Endothelial cell of umbilical vein (primary cell): ENCODE results near the gene MYH9. TPM values are rescaled to one million over a fixed set of nuclear protein-coding genes. Genes with fewer than 3 reads are reported as not detected.

Experiments used
- BruUV-seq: library from RNA; stranded (reverse); fragments of 400-500 nt; replicated peaks from 2 replicates; lab custom pipeline; 2021; lab: Mats Ljungman, UMichigan
- CTCF ChIA-PET: fragments of 300-600, 350-600 bp; sonication (Branson Sonifier 250); formaldehyde crosslinking; loops from one replicate; lab custom pipeline; 2021; ENCODE audit warnings: antibody characterized with exemption, inconsistent platforms; lab: Charles Lee
- POLR2A ChIA-PET: fragments of 300-600, 350-600 bp; sonication (Branson Sonifier 250); formaldehyde crosslinking; loops from one replicate; lab custom pipeline; 2021; ENCODE audit warnings: antibody characterized with exemption, inconsistent platforms; lab: Charles Lee
- DNase-seq: peaks from one replicate; pipeline ENCODE4 v3.0.0-alpha.2; 2011; ENCODE audit warnings: low read depth, low spot score
- FAIRE-seq: peaks from 2 replicates; lab custom pipeline; 2011; peaks lifted over from hg19 to GRCh38; lab: Jason Lieb, UNC
- H2AFZ ChIP-seq: 2 replicates; pipeline ENCODE4 v1.6.0; 2012; ENCODE audit warnings: low read depth, low read length, control low read depth, inconsistent platforms
- H3K27ac ChIP-seq: 2 replicates; pipeline ENCODE4 v1.5.1; 2011; ENCODE audit warnings: low read depth, mild to moderate bottlenecking, control low read depth, low read length, moderate library complexity; ENCODE audit not compliant: insufficient read depth
- H3K27me3 ChIP-seq, 2 experiments: 2 replicates each; pipeline versions ENCODE4 v1.6.0 to v1.6.1; 2011; ENCODE audit warnings: low read length in 2 of 2, mixed read lengths in 1 of 2; ENCODE audit not compliant: control insufficient read depth in 2 of 2, insufficient read depth in 2 of 2
- H3K36me3 ChIP-seq, 2 experiments: 2 replicates in 1 of 2; 3 replicates in 1 of 2; pipeline ENCODE4 v1.5.1; 2011; ENCODE audit warnings: low read length in 2 of 2, mild to moderate bottlenecking in 1 of 2, moderate library complexity in 1 of 2; ENCODE audit not compliant: control insufficient read depth in 2 of 2, insufficient read depth in 2 of 2; ENCODE audit errors: extremely low read depth in 1 of 2
- H3K4me1 ChIP-seq: 3 replicates; pipeline ENCODE4 v1.5.1; 2011; ENCODE audit warnings: mild to moderate bottlenecking, low read length; ENCODE audit not compliant: control insufficient read depth, insufficient read depth; ENCODE audit errors: extremely low read depth
- H3K4me2 ChIP-seq: 2 replicates; pipeline ENCODE4 v1.6.1; 2011; ENCODE audit warnings: low read length, control low read depth, mixed read lengths; ENCODE audit not compliant: insufficient read depth
- H3K4me3 ChIP-seq, 3 experiments: fragments of 200-600 bp in 1 of 3; sonication (generic), shearing (Covaris generic) in 1 of 3; replicated peaks in 1 of 3; 2 replicates each; pipeline ENCODE4 v1.5.1; 2011 to 2016; ENCODE audit warnings: control low read depth in 3 of 3, low read length in 3 of 3, mild to moderate bottlenecking in 2 of 3, inconsistent platforms in 1 of 3, low read depth in 1 of 3, moderate library complexity in 1 of 3; ENCODE audit not compliant: insufficient read depth in 1 of 3
- H3K79me2 ChIP-seq: 2 replicates; pipeline ENCODE4 v1.6.0; 2012; ENCODE audit warnings: low read length, inconsistent platforms; ENCODE audit not compliant: control insufficient read depth, insufficient read depth
- H3K9ac ChIP-seq: replicated peaks from 2 replicates; pipeline ENCODE3; 2011; ENCODE audit warnings: low read length, control low read depth; ENCODE audit not compliant: insufficient read depth; ENCODE audit errors: extremely low read depth
- H3K9me1 ChIP-seq: replicated peaks from 3 replicates; pipeline ENCODE4 v1.6.0; 2011; ENCODE audit warnings: mild to moderate bottlenecking, low read length; ENCODE audit not compliant: control insufficient read depth, insufficient read depth; ENCODE audit errors: extremely low read depth
- H3K9me3 ChIP-seq: replicated peaks from 2 replicates; pipeline ENCODE4 v1.5.1; 2012; ENCODE audit warnings: low read length, inconsistent platforms; ENCODE audit not compliant: control insufficient read depth, insufficient read depth
- H4K20me1 ChIP-seq: replicated peaks from 2 replicates; pipeline ENCODE3; 2011; ENCODE audit warnings: mild to moderate bottlenecking, low read length; ENCODE audit not compliant: control insufficient read depth, insufficient read depth; ENCODE audit errors: extremely low read depth
- EZH2 ChIP-seq: IDR thresholded peaks from 2 replicates; pipeline ENCODE4 v1.6.1; 2012; ENCODE audit warnings: borderline replicate concordance, low read depth, mild to moderate bottlenecking, moderate library complexity, low read length, inconsistent platforms; ENCODE audit not compliant: severe bottlenecking
- FOS ChIP-seq: IDR thresholded peaks from 2 replicates; pipeline ENCODE4 v1.6.1; 2011; ENCODE audit warnings: mild to moderate bottlenecking, low read length, moderate library complexity, borderline replicate concordance; ENCODE audit not compliant: insufficient read depth
- GATA2 ChIP-seq: IDR thresholded peaks from 2 replicates; pipeline ENCODE4 v1.7.0; 2011; ENCODE audit warnings: low read depth, mild to moderate bottlenecking, moderate library complexity, mixed read lengths, low read length; ENCODE audit not compliant: insufficient read length, insufficient read depth
- JUN ChIP-seq: IDR thresholded peaks from 2 replicates; pipeline ENCODE4 v1.6.1; 2011; ENCODE audit warnings: borderline replicate concordance, low read depth; ENCODE audit not compliant: insufficient read length, insufficient read depth
- MYC ChIP-seq: IDR thresholded peaks from one replicate; pipeline ENCODE4 v1.6.1; 2011; ENCODE audit warnings: mild to moderate bottlenecking, low read depth, low read length
- POLR2A ChIP-seq: IDR thresholded peaks from 2 replicates; pipeline ENCODE4 v1.6.1; 2012; ENCODE audit warnings: low read depth, mild to moderate bottlenecking, control low read depth, low read length
- POLR2AphosphoS5 ChIP-seq: IDR thresholded peaks from 2 replicates; pipeline ENCODE4 v1.6.1; 2012; ENCODE audit warnings: low read depth, mild to moderate bottlenecking, control low read depth, low read length, moderate library complexity; ENCODE audit not compliant: insufficient read depth
- dilution Hi-C: fragments of 300-500 bp; cut with MboI; formaldehyde crosslinking; loops from one replicate; pipeline ENCODE4 v1.15.0; 2019; ENCODE audit warnings: low sequenced_read_pairs; ENCODE audit not compliant: extremely low pct_ligation_motif_present
- intact Hi-C: fragments of 100-400 bp; cut with micrococcal nuclease; formaldehyde crosslinking; loops from one replicate; pipeline ENCODE4 v1.10.0; 2022
- polyA plus RNA-seq, 4 experiments: library from polyadenylated mRNA; depleted of rRNA in 3 of 4; stranded (reverse) in 3 of 4; unstranded in 1 of 4; fragments of >200 nt; gene quantifications; 2 replicates each; pipeline versions ENCODE4 v1.2.1 to v1.2.3, GENCODE V29; 2011 to 2012; ENCODE audit warnings: missing spikeins in 1 of 4
- total RNA-seq: library from RNA; stranded (reverse); gene quantifications from 2 replicates; pipeline ENCODE4 v1.2.3, GENCODE V29; 2021
- TF ChIP-seq, protein P1 (sequence below): IDR thresholded peaks from 2 replicates; pipeline ENCODE4 v1.6.1; 2011; ENCODE audit not compliant: insufficient read depth, insufficient read length
- TF ChIP-seq, protein P2 (sequence below), 2 donors: IDR thresholded peaks; 1 replicate in 1 of 2; 2 replicates in 1 of 2; pipeline ENCODE4 v1.5.1; 2011; ENCODE audit warnings: low read length in 2 of 2, mild to moderate bottlenecking in 2 of 2, moderate library complexity in 2 of 2, control low read depth in 1 of 2, inconsistent platforms in 1 of 2, low read depth in 1 of 2; ENCODE audit not compliant: insufficient read depth in 1 of 2; ENCODE audit errors: extremely low read depth in 1 of 2

The MYH9 gene
- total and polyA plus RNA-seq, 2 donors (not counting 3 experiments of a cell fraction or from before 2014, with no cell fraction given): 188 to 1,413 TPM

DNA sequence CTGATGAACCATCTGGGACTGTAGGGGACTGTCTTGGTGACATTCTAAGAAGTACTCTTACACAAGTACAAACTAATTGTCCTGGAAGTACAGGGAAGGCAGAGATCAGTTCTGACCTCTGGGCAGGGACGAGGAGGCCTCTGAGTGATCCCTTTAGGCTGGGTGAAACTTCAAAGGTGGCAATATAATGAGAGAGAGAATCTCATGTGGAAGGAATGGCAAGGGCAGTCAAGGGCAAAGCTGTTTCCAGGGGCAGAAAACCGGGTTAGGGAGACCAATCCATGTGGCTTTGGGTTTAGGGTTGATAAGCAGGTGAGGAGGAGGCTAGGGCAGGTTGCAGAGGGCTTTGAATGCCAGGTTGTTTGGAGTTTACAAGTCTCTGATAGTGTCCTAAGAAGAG, 21.3 kb upstream of the MYH9 start:
- no peaks in the 10 kb centered on the region for H3K36me3 ChIP-seq
- FAIRE-seq (no peak), DNase-seq (no peak)
- intact Hi-C loops (no loop called here), dilution Hi-C loops (no loop called here)
- CTCF ChIA-PET: no interaction called here
- H2AFZ ChIP-seq: no peak overlapping the region
- no peak overlapping the region for H3K4me3 ChIP-seq
- no peak overlapping the region for H3K27ac ChIP-seq
- H3K9ac ChIP-seq: no peak overlapping the region
- no peak overlapping the region for H3K4me2 ChIP-seq
- H3K9me3 ChIP-seq: no peaks in the 10 kb centered on the region
- no TSS peak for BruUV-seq
- H3K27me3 ChIP-seq: no peaks in the 10 kb centered on the region
- no peaks in the 10 kb centered on the region for H3K79me2 ChIP-seq
- H3K9me1 ChIP-seq: no peaks in the 10 kb centered on the region
- H3K4me1 ChIP-seq: no peaks in the 10 kb centered on the region
- POLR2A ChIA-PET: no interaction called here
- no peaks in the 10 kb centered on the region for H4K20me1 ChIP-seq
- TF ChIP-seq EZH2 (no peak), POLR2AphosphoS5 (no peak), MYC (no peak)

DNA sequence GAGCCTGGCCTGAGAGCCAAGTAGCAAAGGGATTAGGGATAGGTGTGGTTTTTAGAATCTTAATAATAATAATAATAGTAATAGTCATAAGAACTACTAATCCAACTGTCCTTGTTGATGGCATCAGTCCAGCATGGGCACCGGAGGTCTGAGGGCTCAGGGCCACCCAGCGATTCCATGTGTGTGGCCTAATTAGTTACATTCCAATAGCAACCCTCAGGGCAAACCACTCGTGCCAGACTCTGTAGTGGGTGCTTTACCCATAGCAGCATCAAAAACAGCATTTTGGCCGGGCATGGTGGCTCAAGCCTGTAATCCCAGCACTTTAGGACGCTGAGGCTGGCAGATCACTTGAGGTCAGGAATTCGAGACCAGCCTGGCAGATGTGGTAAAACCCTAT, 19.0 kb upstream of the MYH9 start:
- no TSS peak for BruUV-seq
- TF ChIP-seq, protein P1, sequence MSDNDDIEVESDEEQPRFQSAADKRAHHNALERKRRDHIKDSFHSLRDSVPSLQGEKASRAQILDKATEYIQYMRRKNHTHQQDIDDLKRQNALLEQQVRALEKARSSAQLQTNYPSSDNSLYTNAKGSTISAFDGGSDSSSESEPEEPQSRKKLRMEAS: no peak
- TF ChIP-seq, protein P2, sequence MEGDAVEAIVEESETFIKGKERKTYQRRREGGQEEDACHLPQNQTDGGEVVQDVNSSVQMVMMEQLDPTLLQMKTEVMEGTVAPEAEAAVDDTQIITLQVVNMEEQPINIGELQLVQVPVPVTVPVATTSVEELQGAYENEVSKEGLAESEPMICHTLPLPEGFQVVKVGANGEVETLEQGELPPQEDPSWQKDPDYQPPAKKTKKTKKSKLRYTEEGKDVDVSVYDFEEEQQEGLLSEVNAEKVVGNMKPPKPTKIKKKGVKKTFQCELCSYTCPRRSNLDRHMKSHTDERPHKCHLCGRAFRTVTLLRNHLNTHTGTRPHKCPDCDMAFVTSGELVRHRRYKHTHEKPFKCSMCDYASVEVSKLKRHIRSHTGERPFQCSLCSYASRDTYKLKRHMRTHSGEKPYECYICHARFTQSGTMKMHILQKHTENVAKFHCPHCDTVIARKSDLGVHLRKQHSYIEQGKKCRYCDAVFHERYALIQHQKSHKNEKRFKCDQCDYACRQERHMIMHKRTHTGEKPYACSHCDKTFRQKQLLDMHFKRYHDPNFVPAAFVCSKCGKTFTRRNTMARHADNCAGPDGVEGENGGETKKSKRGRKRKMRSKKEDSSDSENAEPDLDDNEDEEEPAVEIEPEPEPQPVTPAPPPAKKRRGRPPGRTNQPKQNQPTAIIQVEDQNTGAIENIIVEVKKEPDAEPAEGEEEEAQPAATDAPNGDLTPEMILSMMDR (IDR thresholded peaks at IDR 0.05; ENCODE audit: extremely low read depth in 1 of 2, insufficient read depth in 1 of 2, low read depth in 1 of 2, low read length in 2 of 2): no peak
- no peak for TF ChIP-seq FOS
- no peak for TF ChIP-seq MYC
- no peak for TF ChIP-seq POLR2A
- no peak for TF ChIP-seq GATA2
- TF ChIP-seq EZH2: no peak
- no peak for TF ChIP-seq JUN
- no peak for TF ChIP-seq POLR2AphosphoS5
- no peak overlapping the region for H3K4me2 ChIP-seq
- H3K9me1 ChIP-seq: no peaks in the 10 kb centered on the region
- H3K79me2 ChIP-seq: no peaks in the 10 kb centered on the region
- H3K9me3 ChIP-seq: no peaks in the 10 kb centered on the region
- H3K36me3 ChIP-seq: no peaks in the 10 kb centered on the region
- H2AFZ ChIP-seq: no peak overlapping the region
- H4K20me1 ChIP-seq: no peaks in the 10 kb centered on the region
- H3K9ac ChIP-seq: no peak overlapping the region
- FAIRE-seq (no peak), DNase-seq (no peak)
- intact Hi-C loops (no loop called here), dilution Hi-C loops (no loop called here)
- H3K27ac ChIP-seq: no peak overlapping the region
- no peaks in the 10 kb centered on the region for H3K4me1 ChIP-seq
- H3K27me3 ChIP-seq: no peaks in the 10 kb centered on the region
- ChIA-PET CTCF (no interaction called here), POLR2A (no interaction called here)
- no peak overlapping the region for H3K4me3 ChIP-seq
